ENCODE data around the gene OSBPL5. TPM values are rescaled to one million over a fixed set of nuclear protein-coding genes. Genes with fewer than 3 reads are reported as not detected.

Gene OSBPL5
- polyA plus RNA-seq, 10 donors: 11.4 to 21.7 (median 14.6) TPM

GRCh38 chr11:3165916-3166267 lies 782 bp upstream of the OSBPL5 start:
- DNase-seq: no peak

- peak in 1 of 3 donors; percentile 66 for DNase-seq
Measured at GRCh38 chr11:3164552-3165151, 458 bp downstream of the OSBPL5 start.

GRCh38 chr11:3164138-3164551 lies 965 bp downstream of the OSBPL5 start:
- DNase-seq: peak in 1 of 3 donors; percentile 49

- DNase-seq: no peak
Measured at GRCh38 chr11:3163241-3163981, 1.7 kb downstream of the OSBPL5 start.

GRCh38 chr11:3162410-3163240 lies 2.5 kb downstream of the OSBPL5 start:
- DNase-seq: no peak

GRCh38 chr11:3161720-3162409 lies 3.2 kb downstream of the OSBPL5 start:
- peak in 1 of 3 donors; percentile 2 for DNase-seq

- no peak for DNase-seq
Measured at GRCh38 chr11:3161309-3161708, 3.8 kb downstream of the OSBPL5 start.

GRCh38 chr11:3160252-3161031 lies 4.7 kb downstream of the OSBPL5 start:
- DNase-seq: peak; percentile 87 to 95 (median 89)

GRCh38 chr11:3159296-3160190 lies 5.6 kb downstream of the OSBPL5 start:
- no peak for DNase-seq

- no peak for DNase-seq
Measured at GRCh38 chr11:3158821-3159220, 6.3 kb downstream of the OSBPL5 start.

- no peak for DNase-seq
Measured at GRCh38 chr11:3158131-3158591, 6.9 kb downstream of the OSBPL5 start.

- DNase-seq: no peak
Measured at GRCh38 chr11:3157381-3158130, 7.6 kb downstream of the OSBPL5 start.

- DNase-seq: no peak
Measured at GRCh38 chr11:3156661-3157311, 8.3 kb downstream of the OSBPL5 start.

GRCh38 chr11:3156282-3156660 lies 8.8 kb downstream of the OSBPL5 start:
- peak in 2 of 3 donors; percentile 31 to 62 for DNase-seq

- DNase-seq: no peak
Measured at GRCh38 chr11:3155691-3156258, 9.3 kb downstream of the OSBPL5 start.

- no peak for DNase-seq
Measured at GRCh38 chr11:3155216-3155615, 9.9 kb downstream of the OSBPL5 start.

- DNase-seq: no peak
Measured at GRCh38 chr11:3154001-3154599, 11.0 kb downstream of the OSBPL5 start.

GRCh38 chr11:3153291-3153861 lies 11.7 kb downstream of the OSBPL5 start:
- DNase-seq: peak; percentile 51 to 83 (median 79)
